OCI-LY1 (cell line): Measurements from ENCODE around the gene PRKCA.
A peak's percentile ranks its signal among the peaks of the same experiment; 100 is the strongest.

ENCODE experiments used
- H2AFZ ChIP-seq: fragments of 200-600 bp; sonication (generic), shearing (Covaris generic); 2 replicates; pipeline ENCODE4 v1.6.0; 2014; ENCODE audit warnings: antibody characterized with exemption, mild to moderate bottlenecking, low read length
- H3F3A ChIP-seq: fragments of 200-600 bp; sonication (generic), shearing (Covaris generic); 2 replicates; pipeline ENCODE4 v1.6.0; 2014; ENCODE audit warnings: mild to moderate bottlenecking, antibody characterized with exemption, low read length, moderate library complexity; ENCODE audit not compliant: insufficient read depth
- H3K27ac ChIP-seq: fragments of 200-600 bp; sonication (generic); 2 replicates; pipeline ENCODE4 v1.5.1; 2014; ENCODE audit warnings: low read length, mixed run types, mild to moderate bottlenecking, low read depth; ENCODE audit not compliant: poor library complexity, severe bottlenecking
- H3K27me3 ChIP-seq: fragments of 200-600 bp; sonication (generic); 2 replicates; pipeline ENCODE4 v1.6.0; 2014; ENCODE audit warnings: antibody characterized with exemption, mild to moderate bottlenecking, low read length, moderate library complexity; ENCODE audit not compliant: insufficient read depth
- H3K36me3 ChIP-seq: fragments of 200-600 bp; sonication (generic); 2 replicates; pipeline ENCODE4 v1.6.1; 2014; ENCODE audit warnings: mild to moderate bottlenecking, antibody characterized with exemption, low read length, moderate library complexity, mixed read lengths; ENCODE audit not compliant: insufficient read depth
- H3K4me1 ChIP-seq: fragments of 200-600 bp; sonication (generic); 2 replicates; pipeline ENCODE4 v1.5.1; 2014; ENCODE audit warnings: mild to moderate bottlenecking, low read length, moderate library complexity; ENCODE audit not compliant: insufficient read depth, severe bottlenecking
- H3K4me2 ChIP-seq: fragments of 200-600 bp; sonication (generic), shearing (Covaris generic); 2 replicates; pipeline ENCODE4 v1.6.1; 2014; ENCODE audit warnings: low read length
- H3K4me3 ChIP-seq: fragments of 200-600 bp; sonication (generic); 2 replicates; pipeline ENCODE4 v1.5.1; 2014; ENCODE audit warnings: low read length, low read depth, mild to moderate bottlenecking, mixed read lengths; ENCODE audit not compliant: poor library complexity, severe bottlenecking
- H3K79me2 ChIP-seq: fragments of 200-600 bp; shearing (Covaris generic); 2 replicates; pipeline ENCODE4 v1.6.1; 2016; ENCODE audit warnings: mixed run types, low read length, mixed read lengths; ENCODE audit not compliant: insufficient read depth
- H3K9ac ChIP-seq: fragments of 200-600 bp; sonication (generic), shearing (Covaris generic); 2 replicates; pipeline ENCODE4 v1.6.1; 2014; ENCODE audit warnings: mild to moderate bottlenecking, low read length, mixed read lengths
- H3K9me2 ChIP-seq: fragments of 200-600 bp; sonication (generic), shearing (Covaris generic); 2 replicates; pipeline ENCODE4 v1.6.1; 2014; ENCODE audit warnings: low read depth, mild to moderate bottlenecking, low read length, mixed read lengths
- H3K9me3 ChIP-seq: fragments of 200-600 bp; shearing (Covaris generic); 2 replicates; pipeline ENCODE4 v1.6.1; 2014; ENCODE audit warnings: low read length, mixed read lengths
- H4K20me1 ChIP-seq: fragments of 200-600 bp; sonication (generic), shearing (Covaris generic); 2 replicates; pipeline ENCODE4 v1.6.0; 2016; ENCODE audit warnings: mild to moderate bottlenecking, low read length; ENCODE audit not compliant: insufficient read depth
- CTCF ChIP-seq: fragments of 200-600 bp; sonication (generic), shearing (Covaris generic); IDR thresholded peaks from 2 replicates; pipeline ENCODE4 v1.5.1; 2017; ENCODE audit warnings: mild to moderate bottlenecking, antibody characterized with exemption, low read length, moderate library complexity, mixed read lengths
- EZH2 ChIP-seq: fragments of 200-600 bp; sonication (generic), shearing (Covaris generic); IDR thresholded peaks from 2 replicates; pipeline ENCODE4 v1.8.0; 2017; ENCODE audit warnings: borderline replicate concordance, mixed run types, mild to moderate bottlenecking, antibody characterized with exemption, low read length, moderate library complexity, mixed read lengths

Gene PRKCA

GRCh38 chr17:66313995-66314659 is 11.7 kb downstream of the PRKCA start:
- Histone ChIP-seq H3F3A (no peaks in the 10 kb centered on the region), H3K9me3 (no peaks in the 10 kb centered on the region), H3K27me3 (no peaks in the 10 kb centered on the region), H2AFZ (no peak overlapping the region), H3K4me3 (no peak overlapping the region), H4K20me1 (no peaks in the 10 kb centered on the region), H3K4me1 (peaks cover 30% of the 10 kb centered on the region), H3K27ac (peak overlapping the region; percentile 45), H3K36me3 (peaks cover 21% of the 10 kb centered on the region), H3K9ac (no peak overlapping the region), H3K9me2 (no peaks in the 10 kb centered on the region), H3K4me2 (no peak overlapping the region), H3K79me2 (peaks cover 26% of the 10 kb centered on the region)
- no peak for TF ChIP-seq CTCF
- no peak for TF ChIP-seq EZH2

- H3K9ac ChIP-seq = no peak overlapping the region
- H3K9me3 ChIP-seq = peaks cover 10% of the 10 kb centered on the region
- no peak overlapping the region for H3K27ac ChIP-seq
- H3K9me2 ChIP-seq = no peaks in the 10 kb centered on the region
- H4K20me1 ChIP-seq = no peaks in the 10 kb centered on the region
- peaks cover 20% of the 10 kb centered on the region for H3K4me1 ChIP-seq
- peaks cover 51% of the 10 kb centered on the region for H3K79me2 ChIP-seq
- H3K4me2 ChIP-seq = no peak overlapping the region
- no peak overlapping the region for H2AFZ ChIP-seq
- H3F3A ChIP-seq = no peaks in the 10 kb centered on the region
- no peaks in the 10 kb centered on the region for H3K27me3 ChIP-seq
- peaks cover 19% of the 10 kb centered on the region for H3K36me3 ChIP-seq
- no peak overlapping the region for H3K4me3 ChIP-seq
- TF ChIP-seq CTCF = no peak
- no peak for TF ChIP-seq EZH2
Observed at GRCh38 chr17:66317629-66318028, 15.2 kb downstream of the PRKCA start.

- Histone ChIP-seq H3K27ac (no peak overlapping the region), H3K27me3 (no peaks in the 10 kb centered on the region), H3K4me2 (no peak overlapping the region), H3K9me2 (no peaks in the 10 kb centered on the region), H3K9ac (no peak overlapping the region), H3F3A (no peaks in the 10 kb centered on the region), H3K36me3 (peaks cover 24% of the 10 kb centered on the region), H3K9me3 (peaks cover 10% of the 10 kb centered on the region), H3K4me1 (peaks cover 7% of the 10 kb centered on the region), H4K20me1 (no peaks in the 10 kb centered on the region), H3K79me2 (peaks cover 53% of the 10 kb centered on the region), H3K4me3 (no peak overlapping the region), H2AFZ (no peak overlapping the region)
- no peak for TF ChIP-seq CTCF
- no peak for TF ChIP-seq EZH2
Observed at GRCh38 chr17:66319226-66319625, 16.8 kb downstream of the PRKCA start.
